Transverse colon (tissue), 4 donors: ENCODE results near the gene AK9. TPM values are rescaled to one million over a fixed set of nuclear protein-coding genes. Genes with fewer than 3 reads are reported as not detected.
"Not testable (repeated sequence)": the region's sequence is repeated elsewhere in the genome, so short reads cannot be mapped to it uniquely, and the experiment has no call there.

Source experiments
- DNase-seq: peaks from one replicate; pipeline ENCODE4 v3.0.0-alpha.2; 2019
- H3K27ac ChIP-seq, 4 donors: fragments of 200-600 bp; sonication (generic); 2 replicates each; pipeline ENCODE4 v1.5.1; 2016 to 2018; ENCODE audit warnings: inconsistent platforms in 4 of 4
- H3K27me3 ChIP-seq: fragments of 200-600 bp; sonication (generic); 2 replicates; pipeline ENCODE4 v1.5.1; 2017; ENCODE audit warnings: inconsistent platforms
- H3K36me3 ChIP-seq, 4 donors: fragments of 200-600 bp; sonication (generic); 2 replicates each; pipeline ENCODE4 v1.5.1; 2017 to 2019; ENCODE audit warnings: inconsistent platforms in 4 of 4
- H3K4me1 ChIP-seq, 4 donors: fragments of 200-600 bp; sonication (generic); 2 replicates each; pipeline ENCODE4 v1.5.1; 2017 to 2020; ENCODE audit warnings: inconsistent platforms in 4 of 4
- H3K4me3 ChIP-seq, 4 donors: fragments of 200-600 bp; sonication (generic); 1 replicate in 1 of 4; 2 replicates in 3 of 4; pipeline versions ENCODE4 v1.5.1 to v1.6.1; 2017 to 2019; ENCODE audit warnings: inconsistent platforms in 4 of 4
- H3K9me3 ChIP-seq, 2 donors: fragments of 200-600 bp; sonication (generic); 2 replicates each; pipeline ENCODE4 v1.5.1; 2017 to 2019; ENCODE audit warnings: inconsistent platforms in 2 of 2
- CTCF ChIP-seq, 5 experiments: fragments of 200-600 bp in 3 of 5; fragments of 450-650 bp in 2 of 5; sonication (generic) in 3 of 5; IDR thresholded peaks; 1 replicate in 2 of 5; 2 replicates in 3 of 5; pipeline ENCODE4 v1.5.1; 2016 to 2017; ENCODE audit warnings: antibody characterized with exemption in 5 of 5, inconsistent platforms in 3 of 5, mild to moderate bottlenecking in 2 of 5, moderate library complexity in 1 of 5
- EP300 ChIP-seq: sonication (generic); formaldehyde crosslinking; IDR thresholded peaks from one replicate; pipeline ENCODE4 v1.6.1; 2017; ENCODE audit warnings: antibody characterized with exemption, low read depth
- POLR2A ChIP-seq: fragments of 450-650 bp; IDR thresholded peaks from one replicate; pipeline ENCODE4 v1.6.1; 2016; ENCODE audit warnings: antibody characterized with exemption, mild to moderate bottlenecking, moderate library complexity
- POLR2AphosphoS5 ChIP-seq, 3 donors: sonication (generic); formaldehyde crosslinking; IDR thresholded peaks; one replicate each; pipeline ENCODE4 v1.6.1; 2016; ENCODE audit warnings: antibody characterized with exemption in 3 of 3
- WGBS, 2 donors: methylation state at CpG; one replicate each; pipeline ENCODE4 v1.1.5; 2018; ENCODE audit warnings: low coverage in 1 of 2; 5-methylcytosine and 5-hydroxymethylcytosine counted together
- in situ Hi-C, 4 donors: fragments of 200-750 bp; cut with MboI; loops; one replicate each; pipeline versions ENCODE4 v1.15.0 to v1.15.1; 2017; ENCODE audit warnings: low sequenced_read_pairs in 3 of 4, low pct_ligation_motif_present in 1 of 4, low pct_unique_long_range_greater_than_20kb in 1 of 4
- intact Hi-C: fragments of 100-400 bp; cut with DNase I; formaldehyde crosslinking; loops from one replicate; pipeline ENCODE4 v1.15.1; 2023; ENCODE audit warnings: low total_unique reads
- total RNA-seq, 4 donors: library from RNA; depleted of rRNA; stranded (reverse); fragments of >200 nt; gene quantifications; one replicate each; pipeline ENCODE4 v1.1.0, GENCODE V29; 2016

Gene AK9
- total RNA-seq, 4 donors from 2014 or later = 12.0 to 32.0 (median 23.2) TPM

- intact Hi-C loops = no loop called here
- in situ Hi-C loops = no loop called here
- H3K9me3 ChIP-seq = no peaks in the 10 kb centered on the region
- H3K27ac ChIP-seq = no peak overlapping the region
- no peaks in the 10 kb centered on the region for H3K36me3 ChIP-seq
- WGBS, 2 donors = 81 to 85% methylated on average over 8 of the region's 8 CpGs
- no peaks in the 10 kb centered on the region for H3K27me3 ChIP-seq
- no peak for DNase-seq
- TF ChIP-seq CTCF (IDR thresholded peaks at IDR 0.05) (no peak), EP300 (no peak), POLR2AphosphoS5 (IDR thresholded peaks at IDR 0.05) (no peak), POLR2A (no peak)
- no peaks in the 10 kb centered on the region for H3K4me1 ChIP-seq
- H3K4me3 ChIP-seq = no peak overlapping the region
Measured at GRCh38 chr6:109580519-109580918, 110.5 kb downstream of the AK9 start.

- in situ Hi-C loops (no loop called here), intact Hi-C loops (no loop called here)
- Histone ChIP-seq H3K36me3 (no peaks in the 10 kb centered on the region), H3K27me3 (no peaks in the 10 kb centered on the region), H3K9me3 (no peaks in the 10 kb centered on the region), H3K27ac (no peak overlapping the region), H3K4me1 (no peaks in the 10 kb centered on the region), H3K4me3 (no peak overlapping the region)
- DNase-seq = no peak
- 79 to 90% methylated on average over 2 of the region's 2 CpGs for WGBS, 2 donors
- TF ChIP-seq POLR2AphosphoS5 (IDR thresholded peaks at IDR 0.05) = no peak
- no peak for TF ChIP-seq EP300
- TF ChIP-seq CTCF (IDR thresholded peaks at IDR 0.05) = no peak
- no peak for TF ChIP-seq POLR2A
Measured at GRCh38 chr6:109579361-109579760, 111.6 kb downstream of the AK9 start.

GRCh38 chr6:109569901-109570300, 121.1 kb downstream of the AK9 start:
- H3K36me3 ChIP-seq, H3K9me3 ChIP-seq, H3K4me1 ChIP-seq, DNase-seq, in situ Hi-C loops, H3K4me3 ChIP-seq, intact Hi-C loops, H3K27ac ChIP-seq, H3K27me3 ChIP-seq: not testable (repeated sequence)
- WGBS, 2 donors = 81 to 100% methylated on average over 1 to 2 of the region's 2 CpGs

- intact Hi-C loops = no loop called here
- WGBS, 2 donors = 100% methylated on average over 1 of the region's 1 CpG
Measured at GRCh38 chr6:109561844-109562243, 129.2 kb downstream of the AK9 start.

More at GRCh38 chr6:109561844-109562243, 129.2 kb downstream of the AK9 start:
- Histone ChIP-seq H3K9me3 (peaks cover 0 to 3% of the 10 kb centered on the region in 2 donors), H3K4me3 (no peak overlapping the region), H3K4me1 (no peaks in the 10 kb centered on the region), H3K27me3 (no peaks in the 10 kb centered on the region), H3K27ac (no peak overlapping the region), H3K36me3 (no peaks in the 10 kb centered on the region)
- in situ Hi-C loops = no loop called here
- no peak for DNase-seq
- no peak for TF ChIP-seq CTCF (IDR thresholded peaks at IDR 0.05)
- no peak for TF ChIP-seq EP300
- no peak for TF ChIP-seq POLR2AphosphoS5 (IDR thresholded peaks at IDR 0.05)
- no peak for TF ChIP-seq POLR2A
